ENCODE measurements around the gene USHBP1. TPM values are rescaled to one million over a fixed set of nuclear protein-coding genes. Genes with fewer than 3 reads are reported as not detected.

The USHBP1 gene
- total and polyA plus RNA-seq, 2 of the 13 experiments (the other 11 are each of a cell fraction or from before 2014, with no cell fraction given) = 0.15 to 1.5 TPM

GRCh38 chr19:17260842-17261325 lies 3.7 kb downstream of the USHBP1 start (continued):
- TF ChIP-seq ZNF276 (CRISPR knock-in tag; IDR thresholded peaks at IDR 0.05; ENCODE audit: low read depth) (no peak), MLX (CRISPR knock-in tag; IDR thresholded peaks at IDR 0.05) (peak; percentile 26; the same call in 1 of the 2 replicates), ZNF580 (CRISPR knock-in tag; IDR thresholded peaks at IDR 0.05; ENCODE audit: borderline replicate concordance, low read depth) (0 out of 2 replicates have a peak, but pooled peaks have one; percentile 30), ZNF724P (CRISPR knock-in tag; IDR thresholded peaks at IDR 0.05; ENCODE audit: borderline replicate concordance) (no peak), PHF20 (CRISPR knock-in tag; IDR thresholded peaks at IDR 0.05) (no peak), ZNF556 (CRISPR knock-in tag; IDR thresholded peaks at IDR 0.05; ENCODE audit: borderline replicate concordance) (0 out of 2 replicates have a peak, but pooled peaks have one; percentile 60), ZNF709 (CRISPR knock-in tag; IDR thresholded peaks at IDR 0.05) (no peak), ZSCAN25 (CRISPR knock-in tag; IDR thresholded peaks at IDR 0.05) (0 out of 2 replicates have a peak, but pooled peaks have one; percentile 43), ZNF318 (CRISPR knock-in tag; IDR thresholded peaks at IDR 0.05) (no peak), KAT7 (CRISPR knock-in tag; IDR thresholded peaks at IDR 0.05; ENCODE audit: borderline replicate concordance) (no peak), PAF1 (CRISPR knock-in tag; IDR thresholded peaks at IDR 0.05) (no peak), ZSCAN31 (CRISPR knock-in tag; IDR thresholded peaks at IDR 0.05; ENCODE audit: low read depth) (no peak), KDM6A (CRISPR knock-in tag; IDR thresholded peaks at IDR 0.05; ENCODE audit: low read depth) (no peak), ZBTB26 (CRISPR knock-in tag; IDR thresholded peaks at IDR 0.05; ENCODE audit: borderline replicate concordance) (peak; percentile 24; the same call in 1 of the 2 replicates), REPIN1 (CRISPR knock-in tag; IDR thresholded peaks at IDR 0.05; ENCODE audit: borderline replicate concordance, low read depth) (no peak), ZNF577 (CRISPR knock-in tag; IDR thresholded peaks at IDR 0.05; ENCODE audit: borderline replicate concordance, low read depth) (no peak), MAFK (conservative IDR thresholded peaks at IDR 0.05 in 1 of 2, IDR thresholded peaks at IDR 0.05 in 1 of 2; ENCODE audit: low read length in 2 of 2) (no peak), SAFB2 (CRISPR knock-in tag; IDR thresholded peaks at IDR 0.05; ENCODE audit: borderline replicate concordance, low read depth) (no peak)

Measured in HepG2 (cell line).